Keratinocyte (primary cell): Measurements from ENCODE around the gene PACS2. TPM values are rescaled to one million over a fixed set of nuclear protein-coding genes. Genes with fewer than 3 reads are reported as not detected.

Source experiments
- DNase-seq: peaks from one replicate; pipeline ENCODE4 v3.0.0-alpha.2; 2011; ENCODE audit warnings: low read depth, missing footprints, low spot score
- FAIRE-seq: peaks from 2 replicates; lab custom pipeline; 2011; peaks lifted over from hg19 to GRCh38; lab: Jason Lieb, UNC
- H2AFZ ChIP-seq: 2 replicates; pipeline ENCODE4 v1.6.0; 2012; ENCODE audit warnings: low read length, control low read depth, inconsistent platforms; ENCODE audit not compliant: control insufficient read depth
- H3K27ac ChIP-seq: 2 replicates; pipeline ENCODE4 v1.5.1; 2011; ENCODE audit warnings: low read length; ENCODE audit not compliant: control insufficient read depth, insufficient read depth
- H3K27me3 ChIP-seq: 3 replicates; pipeline ENCODE4 v1.6.0; 2011; ENCODE audit warnings: low read length; ENCODE audit not compliant: control insufficient read depth, insufficient read depth; ENCODE audit errors: extremely low read depth
- H3K36me3 ChIP-seq, 2 experiments: 2 replicates in 1 of 2; 3 replicates in 1 of 2; pipeline ENCODE4 v1.5.1; 2011; ENCODE audit warnings: low read length in 2 of 2, mild to moderate bottlenecking in 1 of 2; ENCODE audit not compliant: control insufficient read depth in 2 of 2, insufficient read depth in 2 of 2; ENCODE audit errors: extremely low read depth in 1 of 2
- H3K4me1 ChIP-seq: 3 replicates; pipeline ENCODE4 v1.5.1; 2011; ENCODE audit warnings: low read length; ENCODE audit not compliant: control insufficient read depth, insufficient read depth; ENCODE audit errors: extremely low read depth
- H3K4me2 ChIP-seq: 3 replicates; pipeline ENCODE4 v1.6.0; 2011; ENCODE audit warnings: low read depth, low read length; ENCODE audit not compliant: control insufficient read depth, insufficient read depth; ENCODE audit errors: extremely low read depth
- H3K4me3 ChIP-seq, 3 experiments: fragments of 200-600 bp in 1 of 3; sonication (generic) in 1 of 3; 2 replicates in 2 of 3; 3 replicates in 1 of 3; pipeline ENCODE4 v1.5.1; 2011 to 2016; ENCODE audit warnings: low read length in 3 of 3, mild to moderate bottlenecking in 3 of 3, control low read depth in 2 of 3, inconsistent platforms in 1 of 3, low read depth in 1 of 3, mixed read lengths in 1 of 3, mixed run types in 1 of 3, moderate library complexity in 1 of 3; ENCODE audit not compliant: control insufficient read depth in 2 of 3, insufficient read depth in 2 of 3; ENCODE audit errors: extremely low read depth in 1 of 3
- H3K79me2 ChIP-seq: 2 replicates; pipeline ENCODE4 v1.6.0; 2012; ENCODE audit warnings: low read length; ENCODE audit not compliant: control insufficient read depth, insufficient read depth
- H3K9ac ChIP-seq: 3 replicates; pipeline ENCODE4 v1.6.0; 2011; ENCODE audit warnings: low read length; ENCODE audit not compliant: control insufficient read depth, insufficient read depth; ENCODE audit errors: extremely low read depth
- H3K9me1 ChIP-seq: 3 replicates; pipeline ENCODE4 v1.6.0; 2011; ENCODE audit warnings: low read length; ENCODE audit not compliant: control insufficient read depth, insufficient read depth; ENCODE audit errors: extremely low read depth
- H3K9me3 ChIP-seq: 2 replicates; pipeline ENCODE4 v1.5.1; 2012; ENCODE audit warnings: low read depth, low read length; ENCODE audit not compliant: control insufficient read depth
- H4K20me1 ChIP-seq: 3 replicates; pipeline ENCODE4 v1.6.0; 2011; ENCODE audit warnings: low read length; ENCODE audit not compliant: control insufficient read depth, insufficient read depth; ENCODE audit errors: extremely low read depth
- CTCF ChIP-seq, 3 experiments: IDR thresholded peaks in 1 of 3; conservative IDR thresholded peaks in 1 of 3; optimal IDR thresholded peaks in 1 of 3; 2 replicates in 2 of 3; 3 replicates in 1 of 3; pipeline versions ENCODE3 to v1.5.1; 2011; ENCODE audit warnings: low read length in 3 of 3, mild to moderate bottlenecking in 3 of 3, moderate library complexity in 2 of 3, control low read depth in 1 of 3, inconsistent platforms in 1 of 3; ENCODE audit not compliant: insufficient read depth in 2 of 3; ENCODE audit errors: extremely low read depth in 1 of 3
- EZH2 ChIP-seq: IDR thresholded peaks from one replicate; pipeline ENCODE4 v1.6.1; 2012; ENCODE audit warnings: inconsistent platforms, mild to moderate bottlenecking, low read length, moderate library complexity
- dilution Hi-C: fragments of 300-500 bp; cut with MboI; formaldehyde crosslinking; loops from one replicate; pipeline ENCODE4 v1.7.0; 2020; ENCODE audit warnings: low sequenced_read_pairs; ENCODE audit not compliant: extremely low pct_ligation_motif_present
- polyA plus RNA-seq, 5 experiments: library from polyadenylated mRNA; depleted of rRNA in 3 of 5; stranded (reverse) in 3 of 5; stranded (forward) in 1 of 5; unstranded in 1 of 5; fragments of >200 nt; gene quantifications; 1 replicate in 1 of 5; 2 replicates in 3 of 5; 3 replicates in 1 of 5; pipeline versions ENCODE4 v1.2.1 to v1.2.3, GENCODE V29; 2011 to 2012; ENCODE audit warnings: missing spikeins in 2 of 5, low read depth in 1 of 5, low replicate concordance in 1 of 5

Gene PACS2
- polyA plus RNA-seq, 1 donor (not counting 4 experiments of a cell fraction or from before 2014, with no cell fraction given) = 11.8 TPM

GRCh38 chr14:105279642-105280361 lies 34.7 kb upstream of the PACS2 start:
- peaks cover 10% of the 10 kb centered on the region for H4K20me1 ChIP-seq
- no peak for DNase-seq
- peaks cover 42% of the 10 kb centered on the region for H3K79me2 ChIP-seq
- no peak overlapping the region for H3K27ac ChIP-seq
- no peak overlapping the region for H3K4me3 ChIP-seq
- no peaks in the 10 kb centered on the region for H3K9me3 ChIP-seq
- dilution Hi-C loops = no loop called here
- H3K9me1 ChIP-seq = no peaks in the 10 kb centered on the region
- TF ChIP-seq EZH2 (no peak), CTCF (optimal IDR thresholded peaks at IDR 0.05 in 1 of 3, IDR thresholded peaks at IDR 0.05 in 1 of 3, conservative IDR thresholded peaks at IDR 0.05 in 1 of 3; ENCODE audit: extremely low read depth in 1 of 3, insufficient read depth in 2 of 3, low read length in 3 of 3) (no peak)
- H3K4me1 ChIP-seq = no peaks in the 10 kb centered on the region
- FAIRE-seq = no peak
- H3K27me3 ChIP-seq = no peaks in the 10 kb centered on the region
- H3K36me3 ChIP-seq = peaks cover 2 to 4% of the 10 kb centered on the region in 2 experiments
- no peak overlapping the region for H3K9ac ChIP-seq
- no peak overlapping the region for H2AFZ ChIP-seq
- H3K4me2 ChIP-seq = no peak overlapping the region

- Histone ChIP-seq H3K9ac (no peak overlapping the region), H3K79me2 (peaks cover 38% of the 10 kb centered on the region), H3K9me1 (no peaks in the 10 kb centered on the region), H3K9me3 (no peaks in the 10 kb centered on the region), H3K4me1 (no peaks in the 10 kb centered on the region), H4K20me1 (peaks cover 10% of the 10 kb centered on the region), H3K4me2 (no peak overlapping the region), H3K36me3 (peaks cover 2 to 6% of the 10 kb centered on the region in 2 experiments), H3K27me3 (no peaks in the 10 kb centered on the region), H3K27ac (no peak overlapping the region), H2AFZ (no peak overlapping the region), H3K4me3 (no peak overlapping the region)
- dilution Hi-C loops = no loop called here
- TF ChIP-seq CTCF (optimal IDR thresholded peaks at IDR 0.05 in 1 of 3, IDR thresholded peaks at IDR 0.05 in 1 of 3, conservative IDR thresholded peaks at IDR 0.05 in 1 of 3; ENCODE audit: extremely low read depth in 1 of 3, insufficient read depth in 2 of 3, low read length in 3 of 3) (no peak), EZH2 (no peak)
- FAIRE-seq (no peak), DNase-seq (no peak)
Measured at GRCh38 chr14:105280525-105280924, 34.0 kb upstream of the PACS2 start.
